AG09309 (cell line): ENCODE data around the gene FMNL2.

Experiments used
- DNase-seq: peaks from one replicate; pipeline ENCODE4 v3.0.0-alpha.2; 2010; ENCODE audit warnings: low read depth
- H3K4me3 ChIP-seq: 2 replicates; pipeline ENCODE4 v1.5.1; 2011; ENCODE audit warnings: mild to moderate bottlenecking, low read depth, low read length, moderate library complexity; ENCODE audit not compliant: control insufficient read depth
- TF ChIP-seq, protein P1 (sequence below): IDR thresholded peaks from 2 replicates; pipeline ENCODE4 v1.5.1; 2011; ENCODE audit warnings: mild to moderate bottlenecking, low read depth, low read length, inconsistent platforms; ENCODE audit not compliant: insufficient read depth, control insufficient read depth; ENCODE audit errors: missing control alignments

Gene FMNL2

DNA sequence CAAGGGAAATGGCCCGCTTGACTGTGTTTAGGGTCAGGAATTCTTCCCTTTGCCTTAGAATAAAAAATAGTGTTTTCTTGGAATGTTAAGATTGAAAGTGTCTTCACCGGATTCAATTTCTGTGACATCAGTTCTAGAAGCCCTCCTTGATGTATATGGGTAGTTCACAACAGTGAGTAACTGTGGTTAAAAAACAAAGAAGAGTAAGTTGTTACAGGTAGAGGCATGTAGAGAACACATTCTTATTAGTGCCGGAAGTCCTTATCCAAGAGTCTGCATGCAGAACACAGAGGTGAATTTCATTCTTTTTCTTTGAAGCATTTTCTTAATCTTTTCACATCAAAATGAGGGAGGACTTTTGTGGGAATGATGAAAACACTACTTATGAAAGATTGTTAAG, 105.5 kb downstream of the FMNL2 start:
- TF ChIP-seq, protein P1, sequence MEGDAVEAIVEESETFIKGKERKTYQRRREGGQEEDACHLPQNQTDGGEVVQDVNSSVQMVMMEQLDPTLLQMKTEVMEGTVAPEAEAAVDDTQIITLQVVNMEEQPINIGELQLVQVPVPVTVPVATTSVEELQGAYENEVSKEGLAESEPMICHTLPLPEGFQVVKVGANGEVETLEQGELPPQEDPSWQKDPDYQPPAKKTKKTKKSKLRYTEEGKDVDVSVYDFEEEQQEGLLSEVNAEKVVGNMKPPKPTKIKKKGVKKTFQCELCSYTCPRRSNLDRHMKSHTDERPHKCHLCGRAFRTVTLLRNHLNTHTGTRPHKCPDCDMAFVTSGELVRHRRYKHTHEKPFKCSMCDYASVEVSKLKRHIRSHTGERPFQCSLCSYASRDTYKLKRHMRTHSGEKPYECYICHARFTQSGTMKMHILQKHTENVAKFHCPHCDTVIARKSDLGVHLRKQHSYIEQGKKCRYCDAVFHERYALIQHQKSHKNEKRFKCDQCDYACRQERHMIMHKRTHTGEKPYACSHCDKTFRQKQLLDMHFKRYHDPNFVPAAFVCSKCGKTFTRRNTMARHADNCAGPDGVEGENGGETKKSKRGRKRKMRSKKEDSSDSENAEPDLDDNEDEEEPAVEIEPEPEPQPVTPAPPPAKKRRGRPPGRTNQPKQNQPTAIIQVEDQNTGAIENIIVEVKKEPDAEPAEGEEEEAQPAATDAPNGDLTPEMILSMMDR, result no peak
- H3K4me3 ChIP-seq, result no peak overlapping the region
- DNase-seq, result no peak

DNA sequence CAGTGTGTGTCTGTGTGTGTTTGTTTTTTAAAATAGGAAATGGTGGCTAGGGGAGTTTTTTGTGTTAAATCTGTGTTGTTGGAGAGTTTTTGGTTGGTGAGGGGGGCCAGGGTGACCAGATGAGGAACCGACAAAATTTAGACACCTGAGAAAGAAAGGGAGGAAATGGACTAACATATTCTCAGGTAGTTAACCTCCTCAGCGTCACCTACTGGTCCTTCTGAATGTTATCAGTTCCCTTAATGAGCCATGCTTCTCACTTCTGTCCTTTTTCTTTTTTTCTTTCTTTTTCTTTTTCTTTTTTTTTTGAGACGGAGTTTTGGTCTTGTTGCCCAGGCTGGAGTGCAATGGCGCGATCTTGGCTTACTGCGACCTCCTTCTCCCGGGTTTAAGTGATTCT, 107.0 kb downstream of the FMNL2 start:
- TF ChIP-seq, protein P1, result no peak
- no peak for DNase-seq
- H3K4me3 ChIP-seq, result no peak overlapping the region

DNA sequence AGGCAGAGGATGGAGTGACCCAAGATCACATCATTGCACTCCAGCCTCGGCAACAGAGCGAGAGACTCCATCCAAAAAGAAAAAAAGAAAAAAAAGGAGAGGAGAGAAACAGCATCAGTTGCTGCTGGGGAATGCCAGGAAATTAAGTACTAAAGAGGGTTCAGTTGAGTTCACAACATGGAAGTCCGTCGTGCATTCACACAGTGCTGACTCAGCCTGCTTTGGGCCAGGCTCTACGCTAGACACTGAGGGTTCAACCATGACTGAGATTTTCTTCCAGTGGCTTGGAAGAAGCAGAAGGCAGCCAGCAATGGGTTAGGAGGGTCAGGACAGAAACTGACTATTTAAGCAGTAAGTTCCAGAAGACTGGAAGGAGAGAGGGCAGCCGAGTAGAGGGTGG, 108.8 kb downstream of the FMNL2 start:
- DNase-seq, result no peak
- TF ChIP-seq, protein P1, result no peak
- H3K4me3 ChIP-seq, result no peak overlapping the region

DNA sequence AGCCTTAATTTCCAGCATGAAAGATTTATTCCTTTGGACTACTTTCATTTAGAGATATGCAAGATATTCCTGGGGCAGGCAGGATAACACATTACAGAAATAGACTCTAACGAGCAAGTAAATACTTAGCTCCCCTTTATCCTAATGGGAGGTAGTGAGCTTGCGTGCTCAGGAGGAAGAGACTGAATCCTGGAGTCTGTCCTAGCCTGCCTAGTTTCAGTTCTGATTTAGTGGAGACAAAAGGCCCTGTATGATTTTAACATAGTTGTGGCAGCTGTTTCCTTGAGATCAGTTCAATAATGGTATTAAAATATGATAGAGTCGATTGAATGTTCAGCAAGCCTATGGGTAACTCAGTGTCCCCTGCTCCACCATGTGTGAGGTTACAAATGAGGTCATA, 109.5 kb downstream of the FMNL2 start:
- no peak for DNase-seq
- TF ChIP-seq, protein P1, result no peak
- H3K4me3 ChIP-seq, result no peak overlapping the region

DNA sequence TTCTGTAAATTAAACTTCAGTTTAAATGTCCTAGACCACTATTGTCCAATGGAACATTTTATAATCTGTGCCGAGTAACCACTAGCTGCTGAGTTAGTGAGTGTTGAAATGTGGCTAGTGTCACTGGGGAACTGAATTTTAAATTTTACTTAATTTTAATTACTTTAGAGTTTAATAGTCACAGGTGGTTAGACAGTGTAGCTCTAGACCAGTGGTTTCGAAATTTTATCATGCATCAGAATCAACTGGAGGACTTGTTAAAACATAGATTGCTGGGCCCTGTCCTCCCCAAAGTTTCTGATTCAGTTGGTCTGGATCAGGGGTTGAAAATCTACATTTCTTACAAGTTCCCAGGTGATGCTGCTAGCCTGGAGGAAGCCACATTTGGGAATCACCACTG, 110.4 kb downstream of the FMNL2 start:
- no peak overlapping the region for H3K4me3 ChIP-seq
- TF ChIP-seq, protein P1, result no peak
- no peak for DNase-seq

DNA sequence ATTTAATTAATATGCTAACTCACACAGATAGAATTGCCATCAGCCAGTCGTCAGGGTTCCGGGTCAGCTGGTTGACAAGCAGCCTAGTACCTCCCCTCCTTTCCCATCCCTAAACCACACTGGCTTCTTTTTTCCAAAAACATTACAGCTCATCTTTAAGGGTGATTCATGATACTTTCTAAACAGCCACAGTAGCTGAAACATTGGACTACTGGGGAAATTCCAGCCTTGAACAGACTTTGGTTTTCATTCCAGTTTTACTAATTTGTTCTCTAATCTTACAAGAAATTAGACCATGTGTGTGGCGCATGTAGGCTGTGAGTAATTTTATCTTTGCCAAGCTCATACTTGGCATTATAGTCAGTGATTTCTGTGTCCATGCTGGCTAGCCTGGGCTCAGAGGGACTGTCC, 110.8 kb downstream of the FMNL2 start:
- TF ChIP-seq, protein P1, result no peak
- DNase-seq, result peak; percentile 76
- H3K4me3 ChIP-seq, result no peak overlapping the region

DNA sequence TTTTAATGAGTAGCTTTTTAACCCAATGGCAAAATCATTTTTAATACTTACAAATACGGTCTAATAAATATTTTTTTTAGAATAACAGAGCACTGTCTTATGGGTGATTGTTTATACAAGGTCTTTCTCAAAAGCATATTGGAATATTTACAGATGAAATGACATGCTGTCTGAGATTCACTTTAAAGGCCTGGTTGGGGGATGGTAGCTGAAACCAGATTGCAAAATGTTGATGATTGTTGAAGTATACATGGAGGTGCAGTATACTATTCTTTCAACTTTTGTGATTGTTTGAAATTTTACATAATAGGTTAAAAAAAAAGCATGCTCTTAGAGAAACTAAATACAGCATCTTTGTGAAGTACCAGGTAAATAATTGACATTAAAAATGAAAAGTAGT, 111.2 kb downstream of the FMNL2 start:
- no peak overlapping the region for H3K4me3 ChIP-seq
- TF ChIP-seq, protein P1, result no peak
- DNase-seq, result no peak
